Neural cell (in vitro differentiated cells): Measurements from ENCODE around the gene SUPT4H1.
"Not testable (repeated sequence)": the region's sequence is repeated elsewhere in the genome, so short reads cannot be mapped to it uniquely, and the experiment has no call there.

ENCODE experiments used
- EP300 ChIP-seq: fragments of 450-650 bp; conservative IDR thresholded peaks from 2 replicates; pipeline ENCODE4 v1.6.1; 2014; ENCODE audit warnings: antibody characterized with exemption, mild to moderate bottlenecking, moderate library complexity; ENCODE audit not compliant: poor library complexity, severe bottlenecking
- EZH2 ChIP-seq: fragments of 200-600, 300-800 bp; shearing (Covaris generic), sonication (generic); IDR thresholded peaks from 2 replicates; pipeline ENCODE4 v1.6.1; 2014; ENCODE audit warnings: antibody characterized with exemption, low read length, borderline replicate concordance, mild to moderate bottlenecking; ENCODE audit not compliant: insufficient read depth, poor library complexity, severe bottlenecking
- MXI1 ChIP-seq: fragments of 450-650 bp; conservative IDR thresholded peaks from 2 replicates; pipeline ENCODE4 v1.6.1; 2014; ENCODE audit warnings: antibody characterized with exemption, mild to moderate bottlenecking; ENCODE audit not compliant: poor library complexity, severe bottlenecking
- POLR2AphosphoS5 ChIP-seq: IDR thresholded peaks from 2 replicates; pipeline ENCODE4 v1.6.1; 2012
- RAD21 ChIP-seq: fragments of 450-650 bp; conservative IDR thresholded peaks from 2 replicates; pipeline ENCODE4 v1.6.1; 2014; ENCODE audit warnings: antibody characterized with exemption, mild to moderate bottlenecking, moderate library complexity
- SMC3 ChIP-seq: fragments of 450-650 bp; conservative IDR thresholded peaks from 2 replicates; pipeline ENCODE4 v1.6.1; 2014; ENCODE audit warnings: antibody characterized with exemption, mild to moderate bottlenecking, moderate library complexity; ENCODE audit not compliant: poor library complexity
- TAF1 ChIP-seq: IDR thresholded peaks from 2 replicates; pipeline ENCODE4 v1.6.1; 2012; ENCODE audit warnings: low read depth
- TF ChIP-seq, protein P1 (sequence below): fragments of 450-650 bp; IDR thresholded peaks from 2 replicates; pipeline ENCODE4 v1.5.1; 2014; ENCODE audit warnings: antibody characterized with exemption, mild to moderate bottlenecking, moderate library complexity; ENCODE audit not compliant: poor library complexity, severe bottlenecking
- TF ChIP-seq, protein P2 (sequence below): IDR thresholded peaks from 2 replicates; pipeline ENCODE4 v1.6.1; 2012; ENCODE audit warnings: borderline replicate concordance

DNA sequence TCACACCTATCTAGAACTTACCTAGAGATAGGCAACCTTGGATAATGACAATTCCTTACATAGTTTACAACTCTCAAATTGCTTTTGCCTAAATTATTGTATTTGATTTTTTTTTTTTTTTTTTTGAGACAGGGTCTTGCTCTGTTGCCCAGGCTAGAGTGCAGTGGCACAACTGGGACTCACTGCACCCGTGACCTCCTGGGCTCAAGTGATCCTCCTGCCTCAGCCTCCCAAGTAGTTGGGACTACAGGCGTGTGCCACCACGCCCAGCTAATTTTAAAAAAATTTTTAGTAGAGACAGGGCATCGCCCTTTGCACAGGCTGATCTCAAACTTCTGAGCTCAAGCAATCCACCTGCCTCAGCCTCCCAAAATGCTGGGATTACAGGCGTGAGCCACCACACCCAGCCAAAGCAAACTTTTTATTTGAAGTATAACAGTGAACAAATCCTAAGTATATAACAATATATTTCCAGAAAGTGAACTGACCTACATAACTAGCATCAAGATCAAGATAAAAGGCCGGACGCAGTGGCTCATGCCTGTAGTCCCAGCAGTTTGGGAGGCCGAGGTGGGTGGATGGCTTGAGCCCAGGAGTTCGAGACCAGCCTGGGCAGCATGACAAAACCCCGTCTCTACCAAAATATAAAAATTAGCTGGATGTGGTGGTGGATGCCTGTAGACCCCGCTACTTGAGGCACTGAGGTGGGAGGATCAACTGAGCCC is 10.7 kb downstream of the SUPT4H1 start:
- TF ChIP-seq, protein P1, sequence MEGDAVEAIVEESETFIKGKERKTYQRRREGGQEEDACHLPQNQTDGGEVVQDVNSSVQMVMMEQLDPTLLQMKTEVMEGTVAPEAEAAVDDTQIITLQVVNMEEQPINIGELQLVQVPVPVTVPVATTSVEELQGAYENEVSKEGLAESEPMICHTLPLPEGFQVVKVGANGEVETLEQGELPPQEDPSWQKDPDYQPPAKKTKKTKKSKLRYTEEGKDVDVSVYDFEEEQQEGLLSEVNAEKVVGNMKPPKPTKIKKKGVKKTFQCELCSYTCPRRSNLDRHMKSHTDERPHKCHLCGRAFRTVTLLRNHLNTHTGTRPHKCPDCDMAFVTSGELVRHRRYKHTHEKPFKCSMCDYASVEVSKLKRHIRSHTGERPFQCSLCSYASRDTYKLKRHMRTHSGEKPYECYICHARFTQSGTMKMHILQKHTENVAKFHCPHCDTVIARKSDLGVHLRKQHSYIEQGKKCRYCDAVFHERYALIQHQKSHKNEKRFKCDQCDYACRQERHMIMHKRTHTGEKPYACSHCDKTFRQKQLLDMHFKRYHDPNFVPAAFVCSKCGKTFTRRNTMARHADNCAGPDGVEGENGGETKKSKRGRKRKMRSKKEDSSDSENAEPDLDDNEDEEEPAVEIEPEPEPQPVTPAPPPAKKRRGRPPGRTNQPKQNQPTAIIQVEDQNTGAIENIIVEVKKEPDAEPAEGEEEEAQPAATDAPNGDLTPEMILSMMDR = not testable (repeated sequence)
- TF ChIP-seq EP300, SMC3, TAF1, POLR2AphosphoS5, MXI1, EZH2, RAD21: not testable (repeated sequence)
- TF ChIP-seq, protein P2, sequence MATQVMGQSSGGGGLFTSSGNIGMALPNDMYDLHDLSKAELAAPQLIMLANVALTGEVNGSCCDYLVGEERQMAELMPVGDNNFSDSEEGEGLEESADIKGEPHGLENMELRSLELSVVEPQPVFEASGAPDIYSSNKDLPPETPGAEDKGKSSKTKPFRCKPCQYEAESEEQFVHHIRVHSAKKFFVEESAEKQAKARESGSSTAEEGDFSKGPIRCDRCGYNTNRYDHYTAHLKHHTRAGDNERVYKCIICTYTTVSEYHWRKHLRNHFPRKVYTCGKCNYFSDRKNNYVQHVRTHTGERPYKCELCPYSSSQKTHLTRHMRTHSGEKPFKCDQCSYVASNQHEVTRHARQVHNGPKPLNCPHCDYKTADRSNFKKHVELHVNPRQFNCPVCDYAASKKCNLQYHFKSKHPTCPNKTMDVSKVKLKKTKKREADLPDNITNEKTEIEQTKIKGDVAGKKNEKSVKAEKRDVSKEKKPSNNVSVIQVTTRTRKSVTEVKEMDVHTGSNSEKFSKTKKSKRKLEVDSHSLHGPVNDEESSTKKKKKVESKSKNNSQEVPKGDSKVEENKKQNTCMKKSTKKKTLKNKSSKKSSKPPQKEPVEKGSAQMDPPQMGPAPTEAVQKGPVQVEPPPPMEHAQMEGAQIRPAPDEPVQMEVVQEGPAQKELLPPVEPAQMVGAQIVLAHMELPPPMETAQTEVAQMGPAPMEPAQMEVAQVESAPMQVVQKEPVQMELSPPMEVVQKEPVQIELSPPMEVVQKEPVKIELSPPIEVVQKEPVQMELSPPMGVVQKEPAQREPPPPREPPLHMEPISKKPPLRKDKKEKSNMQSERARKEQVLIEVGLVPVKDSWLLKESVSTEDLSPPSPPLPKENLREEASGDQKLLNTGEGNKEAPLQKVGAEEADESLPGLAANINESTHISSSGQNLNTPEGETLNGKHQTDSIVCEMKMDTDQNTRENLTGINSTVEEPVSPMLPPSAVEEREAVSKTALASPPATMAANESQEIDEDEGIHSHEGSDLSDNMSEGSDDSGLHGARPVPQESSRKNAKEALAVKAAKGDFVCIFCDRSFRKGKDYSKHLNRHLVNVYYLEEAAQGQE = not testable (repeated sequence)
